Stomach (tissue), 9 donors: ENCODE measurements around the gene PRM3. TPM values are rescaled to one million over a fixed set of nuclear protein-coding genes. Genes with fewer than 3 reads are reported as not detected.
A peak's percentile ranks its signal among the peaks of the same experiment; 100 is the strongest.

Experiments
- DNase-seq, 2 donors: peaks; one replicate each; pipeline versions ENCODE4 v3.0.0 to v3.0.0-alpha.2; 2013 to 2019
- H3K27ac ChIP-seq, 5 donors: fragments of 200-600 bp in 4 of 5; sonication (generic) in 4 of 5; one replicate each; pipeline ENCODE4 v1.5.1; 2013 to 2019; ENCODE audit warnings: mild to moderate bottlenecking in 1 of 5, moderate library complexity in 1 of 5
- H3K27me3 ChIP-seq, 3 donors: fragments of 200-600 bp; sonication (generic); one replicate each; pipeline ENCODE4 v1.5.1; 2017 to 2019; ENCODE audit warnings: mixed run types in 1 of 3
- H3K36me3 ChIP-seq, 4 donors: fragments of 200-600 bp; sonication (generic); 1 replicate in 3 of 4; 2 replicates in 1 of 4; pipeline ENCODE4 v1.5.1; 2016 to 2019
- H3K4me1 ChIP-seq, 4 donors: fragments of 200-600 bp; sonication (generic); one replicate each; pipeline ENCODE4 v1.5.1; 2016 to 2019
- H3K4me3 ChIP-seq, 4 donors: fragments of 200-600 bp; sonication (generic) in 3 of 4; one replicate each; pipeline ENCODE4 v1.5.1; 2016 to 2019; ENCODE audit warnings: mild to moderate bottlenecking in 1 of 4
- H3K9me3 ChIP-seq, 4 donors: fragments of 200-600 bp; sonication (generic); one replicate each; pipeline ENCODE4 v1.5.1; 2016 to 2019
- EP300 ChIP-seq: sonication (generic); formaldehyde crosslinking; IDR thresholded peaks from one replicate; pipeline ENCODE4 v1.6.1; 2017; ENCODE audit warnings: antibody characterized with exemption
- POLR2A ChIP-seq, 4 donors: fragments of 450-650 bp; IDR thresholded peaks; one replicate each; pipeline ENCODE4 v1.6.1; 2016; ENCODE audit warnings: antibody characterized with exemption in 4 of 4, control low read depth in 2 of 4, mild to moderate bottlenecking in 1 of 4, moderate library complexity in 1 of 4
- POLR2AphosphoS5 ChIP-seq, 3 donors: sonication (generic); formaldehyde crosslinking; IDR thresholded peaks; one replicate each; pipeline ENCODE4 v1.6.1; 2016; ENCODE audit warnings: antibody characterized with exemption in 3 of 3
- WGBS, 5 donors: extraction: QIAGEN DNeasy Blood & Tissue Kit in 3 of 5; methylation state at CpG; one replicate each; pipeline versions ENCODE4 v1.1.5 to v1.1.7; 2013 to 2018; 5-methylcytosine and 5-hydroxymethylcytosine counted together
- intact Hi-C: fragments of 100-400 bp; cut with DNase I; formaldehyde crosslinking; loops from one replicate; pipeline ENCODE4 v1.15.1; 2023; ENCODE audit warnings: low total_unique reads
- polyA plus RNA-seq, 3 donors: library from polyadenylated mRNA; stranded (reverse); fragments of 200-250 nt; gene quantifications; one replicate each; pipeline ENCODE4 v1.2.3, GENCODE V29; 2013
- total RNA-seq, 5 donors: library from RNA; depleted of rRNA; stranded (reverse); fragments of >200 nt; gene quantifications; one replicate each; pipeline versions ENCODE4 v1.1.0 to v1.2.3, GENCODE V29; 2014 to 2016
- TF ChIP-seq, protein P1 (sequence below), 7 experiments: fragments of 450-650 bp in 4 of 7; fragments of 200-600 bp in 3 of 7; sonication (generic) in 3 of 7; IDR thresholded peaks; one replicate each; pipeline ENCODE4 v1.5.1; 2016 to 2019; ENCODE audit warnings: antibody characterized with exemption in 7 of 7, control low read depth in 2 of 7, mild to moderate bottlenecking in 1 of 7
- donor health status: healthy with polysubstance abuse.
- donor health status: Bipolar disorder and iron deficiency.
- donor health status: healthy.

The PRM3 gene
- total and polyA plus RNA-seq, 8 donors: not detected

- TF ChIP-seq EP300 (no peak), POLR2A (IDR thresholded peaks at IDR 0.05) (no peak), POLR2AphosphoS5 (IDR thresholded peaks at IDR 0.05) (no peak)
- TF ChIP-seq, protein P1, sequence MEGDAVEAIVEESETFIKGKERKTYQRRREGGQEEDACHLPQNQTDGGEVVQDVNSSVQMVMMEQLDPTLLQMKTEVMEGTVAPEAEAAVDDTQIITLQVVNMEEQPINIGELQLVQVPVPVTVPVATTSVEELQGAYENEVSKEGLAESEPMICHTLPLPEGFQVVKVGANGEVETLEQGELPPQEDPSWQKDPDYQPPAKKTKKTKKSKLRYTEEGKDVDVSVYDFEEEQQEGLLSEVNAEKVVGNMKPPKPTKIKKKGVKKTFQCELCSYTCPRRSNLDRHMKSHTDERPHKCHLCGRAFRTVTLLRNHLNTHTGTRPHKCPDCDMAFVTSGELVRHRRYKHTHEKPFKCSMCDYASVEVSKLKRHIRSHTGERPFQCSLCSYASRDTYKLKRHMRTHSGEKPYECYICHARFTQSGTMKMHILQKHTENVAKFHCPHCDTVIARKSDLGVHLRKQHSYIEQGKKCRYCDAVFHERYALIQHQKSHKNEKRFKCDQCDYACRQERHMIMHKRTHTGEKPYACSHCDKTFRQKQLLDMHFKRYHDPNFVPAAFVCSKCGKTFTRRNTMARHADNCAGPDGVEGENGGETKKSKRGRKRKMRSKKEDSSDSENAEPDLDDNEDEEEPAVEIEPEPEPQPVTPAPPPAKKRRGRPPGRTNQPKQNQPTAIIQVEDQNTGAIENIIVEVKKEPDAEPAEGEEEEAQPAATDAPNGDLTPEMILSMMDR (IDR thresholded peaks at IDR 0.05): no peak
- Histone ChIP-seq H3K27ac (peak overlapping the region in 2 of 5 donors; percentile 1 to 26), H3K4me3 (no peak overlapping the region), H3K4me1 (peaks cover 8 to 22% (median 10%) of the 10 kb centered on the region in 4 donors), H3K36me3 (no peaks in the 10 kb centered on the region), H3K27me3 (no peaks in the 10 kb centered on the region), H3K9me3 (no peaks in the 10 kb centered on the region)
- DNase-seq: no peak
- WGBS, 5 donors: 80 to 90% (median 86%) methylated on average over 10 of the region's 10 CpGs
- intact Hi-C loops: no loop called here
Measured at GRCh38 chr16:11231367-11231970, 42.0 kb downstream of the PRM3 start.

DNA sequence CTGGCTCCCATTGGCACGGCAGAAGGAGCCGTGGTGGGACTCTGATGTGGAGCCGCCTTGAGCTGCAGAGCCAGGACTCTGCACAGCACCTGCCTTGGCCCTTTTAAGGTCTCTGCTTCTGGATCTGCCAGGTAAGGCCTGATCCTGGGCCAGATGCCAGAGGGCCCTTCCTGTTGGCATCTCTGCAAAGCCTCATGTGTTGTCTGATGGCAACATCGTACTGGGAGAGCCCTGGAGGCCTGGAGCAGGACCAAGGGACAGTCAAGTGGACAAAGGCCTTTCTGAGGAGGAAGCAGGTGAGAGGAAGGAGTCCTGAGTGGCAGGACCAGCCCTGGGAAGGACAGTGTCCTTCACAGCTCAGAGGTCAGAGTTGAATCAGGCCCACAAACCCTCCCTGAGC is 43.5 kb downstream of the PRM3 start:
- Histone ChIP-seq H3K27me3 (no peaks in the 10 kb centered on the region), H3K27ac (no peak overlapping the region), H3K36me3 (no peaks in the 10 kb centered on the region), H3K4me1 (peaks cover 8 to 19% (median 13%) of the 10 kb centered on the region in 4 donors), H3K9me3 (no peaks in the 10 kb centered on the region), H3K4me3 (no peak overlapping the region)
- DNase-seq: peak in 1 of 2 donors; percentile 62
- TF ChIP-seq POLR2A (IDR thresholded peaks at IDR 0.05) (no peak), EP300 (no peak), POLR2AphosphoS5 (IDR thresholded peaks at IDR 0.05) (no peak)
- TF ChIP-seq, protein P1 (IDR thresholded peaks at IDR 0.05): no peak
- 53 to 74% (median 69%) methylated on average over 4 of the region's 4 CpGs for WGBS, 5 donors
- intact Hi-C loops: no loop called here

DNA sequence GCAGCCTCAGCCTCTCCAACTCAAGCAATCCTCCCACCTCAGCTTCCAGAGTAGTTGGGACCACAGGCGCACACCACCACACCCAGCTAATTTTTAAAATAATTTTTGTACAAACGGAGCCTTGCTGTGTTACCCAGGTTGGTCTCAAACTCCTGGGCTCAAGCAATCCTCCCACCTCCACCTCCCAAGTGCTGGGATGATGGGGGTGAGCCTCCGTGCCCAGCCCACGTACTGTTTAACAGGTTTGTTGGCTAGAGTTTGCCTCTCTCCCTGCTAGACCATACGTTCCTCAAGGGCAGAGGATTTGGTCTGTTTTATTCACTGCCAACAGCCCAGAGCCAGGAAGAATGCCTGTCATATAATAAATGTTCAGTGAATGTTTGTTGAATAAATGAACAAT is 44.0 kb downstream of the PRM3 start:
- no peak for DNase-seq
- no peak overlapping the region for H3K4me3 ChIP-seq
- no peaks in the 10 kb centered on the region for H3K36me3 ChIP-seq
- 68 to 85% (median 78%) methylated on average over 5 of the region's 5 CpGs for WGBS, 5 donors
- no peak overlapping the region for H3K27ac ChIP-seq
- H3K4me1 ChIP-seq: peaks cover 8 to 21% (median 16%) of the 10 kb centered on the region in 4 donors
- no peaks in the 10 kb centered on the region for H3K9me3 ChIP-seq
- no peaks in the 10 kb centered on the region for H3K27me3 ChIP-seq
- TF ChIP-seq POLR2AphosphoS5 (IDR thresholded peaks at IDR 0.05) (no peak), POLR2A (IDR thresholded peaks at IDR 0.05) (no peak), EP300 (no peak)
- TF ChIP-seq, protein P1 (IDR thresholded peaks at IDR 0.05): no peak
- intact Hi-C loops: no loop called here

GRCh38 chr16:11225677-11226549 is 47.5 kb downstream of the PRM3 start:
- WGBS, 5 donors: 77 to 85% (median 82%) methylated on average over 11 to 18 of the region's 18 CpGs
- H3K27ac ChIP-seq: peak overlapping the region in 4 of 5 donors; percentile 59 to 74 (median 72)
- H3K36me3 ChIP-seq: no peaks in the 10 kb centered on the region
- TF ChIP-seq EP300 (no peak), POLR2AphosphoS5 (IDR thresholded peaks at IDR 0.05) (no peak), POLR2A (IDR thresholded peaks at IDR 0.05) (no peak)
- TF ChIP-seq, protein P1 (IDR thresholded peaks at IDR 0.05): no peak
- intact Hi-C loops: no loop called here
- H3K4me3 ChIP-seq: peak overlapping the region in 2 of 4 donors; percentile 12 to 21
- H3K4me1 ChIP-seq: peaks cover 0 to 23% (median 6%) of the 10 kb centered on the region in 4 donors
- H3K27me3 ChIP-seq: no peaks in the 10 kb centered on the region
- H3K9me3 ChIP-seq: no peaks in the 10 kb centered on the region
- DNase-seq: no peak
